Measurements from ENCODE around the gene UBE2H. TPM values are rescaled to one million over a fixed set of nuclear protein-coding genes. Genes with fewer than 3 reads are reported as not detected.

The UBE2H gene
- total RNA-seq, 1 experiment from 2014 or later: 58.0 TPM

DNA sequence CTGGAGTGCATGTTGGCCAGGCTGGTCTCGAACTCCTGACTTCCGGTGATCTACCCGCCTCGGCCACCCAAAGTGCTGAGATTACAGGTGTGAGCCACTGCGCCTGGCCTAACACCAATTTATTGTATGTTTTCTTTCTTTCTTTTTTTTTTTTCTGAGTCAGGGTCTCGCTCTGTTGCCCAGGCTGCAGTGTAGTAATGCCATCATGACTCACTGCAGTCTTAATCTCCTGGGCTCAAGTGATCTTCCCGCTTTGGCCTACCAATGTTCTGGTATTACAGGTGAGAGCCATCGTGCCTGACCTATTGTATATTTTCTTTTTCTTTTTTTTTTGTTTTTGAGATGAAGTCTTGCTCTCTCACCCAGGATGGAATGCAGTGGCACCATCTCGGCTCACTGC is 33.8 kb upstream of the UBE2H start:
- in situ Hi-C loops (cut with HindIII; ENCODE audit: low pct_unique_long_range_greater_than_20kb, low sequenced_read_pairs): no loop called here
- CTCF ChIA-PET: no interaction called here

DNA sequence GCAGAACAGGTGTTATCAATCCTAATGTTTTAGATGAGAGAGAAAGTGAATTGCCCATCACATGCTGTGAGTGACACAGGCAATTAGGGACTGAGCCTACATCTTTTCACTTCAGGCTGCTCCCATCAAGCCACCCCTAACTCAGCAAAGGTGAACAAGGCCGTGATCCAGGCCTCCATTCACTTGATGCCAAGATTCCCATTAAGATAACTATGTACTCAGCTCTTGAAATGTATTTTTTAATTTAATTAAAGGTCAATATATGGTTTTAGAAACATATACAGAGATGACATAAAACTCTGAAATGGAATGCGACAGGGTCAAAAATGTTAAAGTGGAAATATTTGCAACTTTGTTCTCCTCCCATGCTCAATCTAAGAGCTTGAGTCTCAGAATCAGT is 27.9 kb upstream of the UBE2H start:
- BruUV-seq (replicated peaks): no TSS peak
- Histone ChIP-seq H3K27ac (ENCODE audit: low read length) (no peak overlapping the region), H3K9me3 (ENCODE audit: control insufficient read depth, insufficient read depth, low read depth, low read length) (no peaks in the 10 kb centered on the region), H3K4me1 (ENCODE audit: control insufficient read depth, insufficient read depth, low read length) (no peaks in the 10 kb centered on the region), H3K4me3 (ENCODE audit: low read depth in 2 of 2, low read length in 2 of 2) (no peak overlapping the region), H3K27me3 (ENCODE audit: control insufficient read depth, insufficient read depth, low read length) (no peaks in the 10 kb centered on the region), H3K36me3 (ENCODE audit: control insufficient read depth, insufficient read depth, low read length) (no peaks in the 10 kb centered on the region)
- DNase-seq (ENCODE audit: low read depth, low spot score) (no peak), ATAC-seq (no peak)
- in situ Hi-C loops (cut with HindIII; ENCODE audit: low pct_unique_long_range_greater_than_20kb, low sequenced_read_pairs): no loop called here
- ChIA-PET POLR2A (interaction anchor here (0.6 kb wide), 1 partner anchor 392 kb away, joined by 3 read pairs; no protein-coding TSS in a partner anchor), CTCF (interaction anchor here (0.7 kb wide), 1 partner anchor 17 kb away, joined by 3 read pairs; no protein-coding TSS in a partner anchor)
- intact Hi-C loops (cut with micrococcal nuclease; ENCODE audit: unreplicated experiment): no loop called here
- TF ChIP-seq, protein P1, sequence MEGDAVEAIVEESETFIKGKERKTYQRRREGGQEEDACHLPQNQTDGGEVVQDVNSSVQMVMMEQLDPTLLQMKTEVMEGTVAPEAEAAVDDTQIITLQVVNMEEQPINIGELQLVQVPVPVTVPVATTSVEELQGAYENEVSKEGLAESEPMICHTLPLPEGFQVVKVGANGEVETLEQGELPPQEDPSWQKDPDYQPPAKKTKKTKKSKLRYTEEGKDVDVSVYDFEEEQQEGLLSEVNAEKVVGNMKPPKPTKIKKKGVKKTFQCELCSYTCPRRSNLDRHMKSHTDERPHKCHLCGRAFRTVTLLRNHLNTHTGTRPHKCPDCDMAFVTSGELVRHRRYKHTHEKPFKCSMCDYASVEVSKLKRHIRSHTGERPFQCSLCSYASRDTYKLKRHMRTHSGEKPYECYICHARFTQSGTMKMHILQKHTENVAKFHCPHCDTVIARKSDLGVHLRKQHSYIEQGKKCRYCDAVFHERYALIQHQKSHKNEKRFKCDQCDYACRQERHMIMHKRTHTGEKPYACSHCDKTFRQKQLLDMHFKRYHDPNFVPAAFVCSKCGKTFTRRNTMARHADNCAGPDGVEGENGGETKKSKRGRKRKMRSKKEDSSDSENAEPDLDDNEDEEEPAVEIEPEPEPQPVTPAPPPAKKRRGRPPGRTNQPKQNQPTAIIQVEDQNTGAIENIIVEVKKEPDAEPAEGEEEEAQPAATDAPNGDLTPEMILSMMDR (IDR thresholded peaks at IDR 0.05): no peak
- TF ChIP-seq, protein P2, sequence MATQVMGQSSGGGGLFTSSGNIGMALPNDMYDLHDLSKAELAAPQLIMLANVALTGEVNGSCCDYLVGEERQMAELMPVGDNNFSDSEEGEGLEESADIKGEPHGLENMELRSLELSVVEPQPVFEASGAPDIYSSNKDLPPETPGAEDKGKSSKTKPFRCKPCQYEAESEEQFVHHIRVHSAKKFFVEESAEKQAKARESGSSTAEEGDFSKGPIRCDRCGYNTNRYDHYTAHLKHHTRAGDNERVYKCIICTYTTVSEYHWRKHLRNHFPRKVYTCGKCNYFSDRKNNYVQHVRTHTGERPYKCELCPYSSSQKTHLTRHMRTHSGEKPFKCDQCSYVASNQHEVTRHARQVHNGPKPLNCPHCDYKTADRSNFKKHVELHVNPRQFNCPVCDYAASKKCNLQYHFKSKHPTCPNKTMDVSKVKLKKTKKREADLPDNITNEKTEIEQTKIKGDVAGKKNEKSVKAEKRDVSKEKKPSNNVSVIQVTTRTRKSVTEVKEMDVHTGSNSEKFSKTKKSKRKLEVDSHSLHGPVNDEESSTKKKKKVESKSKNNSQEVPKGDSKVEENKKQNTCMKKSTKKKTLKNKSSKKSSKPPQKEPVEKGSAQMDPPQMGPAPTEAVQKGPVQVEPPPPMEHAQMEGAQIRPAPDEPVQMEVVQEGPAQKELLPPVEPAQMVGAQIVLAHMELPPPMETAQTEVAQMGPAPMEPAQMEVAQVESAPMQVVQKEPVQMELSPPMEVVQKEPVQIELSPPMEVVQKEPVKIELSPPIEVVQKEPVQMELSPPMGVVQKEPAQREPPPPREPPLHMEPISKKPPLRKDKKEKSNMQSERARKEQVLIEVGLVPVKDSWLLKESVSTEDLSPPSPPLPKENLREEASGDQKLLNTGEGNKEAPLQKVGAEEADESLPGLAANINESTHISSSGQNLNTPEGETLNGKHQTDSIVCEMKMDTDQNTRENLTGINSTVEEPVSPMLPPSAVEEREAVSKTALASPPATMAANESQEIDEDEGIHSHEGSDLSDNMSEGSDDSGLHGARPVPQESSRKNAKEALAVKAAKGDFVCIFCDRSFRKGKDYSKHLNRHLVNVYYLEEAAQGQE (IDR thresholded peaks at IDR 0.05; ENCODE audit: insufficient read depth in 1 of 2, low read depth in 2 of 2, low read length in 1 of 2): no peak
- no peak for TF ChIP-seq SIN3A (IDR thresholded peaks at IDR 0.05; ENCODE audit: borderline replicate concordance, insufficient read depth, low read depth, low read length)
- no peak for TF ChIP-seq POLR2AphosphoS5 (IDR thresholded peaks at IDR 0.05; ENCODE audit: low read depth, low read length)
- no peak for TF ChIP-seq TCF7L2 (IDR thresholded peaks at IDR 0.05; ENCODE audit: low read depth, low read length)

More for the DNA sequence above, 33.8 kb upstream of the UBE2H start:
- H3K9me3 ChIP-seq (ENCODE audit: control insufficient read depth, insufficient read depth, low read depth, low read length): no peaks in the 10 kb centered on the region
- no peak for ATAC-seq
- H3K4me3 ChIP-seq (ENCODE audit: low read depth in 2 of 2, low read length in 2 of 2): no peak overlapping the region
- DNase-seq (ENCODE audit: low read depth, low spot score): no peak
- POLR2A ChIA-PET: interaction anchor here (0.7 kb wide), 1 partner anchor 113 kb away, joined by 3 read pairs; no protein-coding TSS in a partner anchor
- H3K27me3 ChIP-seq (ENCODE audit: control insufficient read depth, insufficient read depth, low read length): no peaks in the 10 kb centered on the region
- H3K36me3 ChIP-seq (ENCODE audit: control insufficient read depth, insufficient read depth, low read length): no peaks in the 10 kb centered on the region
- no TSS peak for BruUV-seq (replicated peaks)
- no peaks in the 10 kb centered on the region for H3K4me1 ChIP-seq (ENCODE audit: control insufficient read depth, insufficient read depth, low read length)
- TF ChIP-seq, protein P2 (IDR thresholded peaks at IDR 0.05; ENCODE audit: insufficient read depth in 1 of 2, low read depth in 2 of 2, low read length in 1 of 2): no peak
- TF ChIP-seq TCF7L2 (IDR thresholded peaks at IDR 0.05; ENCODE audit: low read depth, low read length): no peak
- TF ChIP-seq SIN3A (IDR thresholded peaks at IDR 0.05; ENCODE audit: borderline replicate concordance, insufficient read depth, low read depth, low read length): no peak
- no peak for TF ChIP-seq POLR2AphosphoS5 (IDR thresholded peaks at IDR 0.05; ENCODE audit: low read depth, low read length)
- TF ChIP-seq, protein P1 (IDR thresholded peaks at IDR 0.05): no peak
- no peak overlapping the region for H3K27ac ChIP-seq (ENCODE audit: low read length)
- intact Hi-C loops (cut with micrococcal nuclease; ENCODE audit: unreplicated experiment): no loop called here

Data from Panc1 (cell line).